ENCODE data around the gene AMER2. TPM values are rescaled to one million over a fixed set of nuclear protein-coding genes. Genes with fewer than 3 reads are reported as not detected.

AMER2 gene
- total RNA-seq, 4 donors from 2014 or later = not detected

DNA sequence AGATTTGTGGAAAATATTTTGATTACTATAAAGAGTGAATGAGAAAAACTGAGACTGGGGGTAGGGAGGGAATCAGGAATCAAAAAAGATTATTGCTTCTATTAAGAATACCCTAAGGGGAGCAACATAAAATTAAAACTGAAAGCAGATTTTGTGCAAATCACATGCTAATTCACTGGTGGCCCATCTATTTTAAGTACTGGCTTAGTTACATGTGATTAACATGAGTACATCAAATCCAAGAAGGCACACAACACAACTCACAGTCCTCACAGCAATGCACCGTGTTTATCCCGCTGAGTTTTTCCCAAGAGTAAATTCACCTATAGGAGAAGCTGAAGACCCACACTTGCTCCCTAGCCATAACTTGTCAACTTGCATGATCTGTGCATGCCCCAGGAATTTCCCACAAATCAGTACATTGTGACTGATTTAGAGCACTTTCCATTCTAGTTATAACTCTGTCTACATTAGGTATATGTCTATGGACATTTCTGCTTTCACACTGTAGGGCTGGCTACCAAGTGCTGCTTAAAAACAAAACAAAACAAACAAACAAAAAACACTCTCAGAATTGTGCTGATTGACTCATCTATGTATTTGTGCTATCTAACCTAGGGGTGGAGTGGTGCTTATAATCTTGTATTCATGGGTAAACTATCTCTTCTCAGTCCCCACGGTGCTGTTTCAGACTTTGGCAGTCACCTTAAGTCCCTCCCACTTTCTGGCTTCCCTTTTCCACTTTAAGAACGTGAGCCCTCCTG is 24.3 kb downstream of the AMER2 start:
- TF ChIP-seq, protein P1, sequence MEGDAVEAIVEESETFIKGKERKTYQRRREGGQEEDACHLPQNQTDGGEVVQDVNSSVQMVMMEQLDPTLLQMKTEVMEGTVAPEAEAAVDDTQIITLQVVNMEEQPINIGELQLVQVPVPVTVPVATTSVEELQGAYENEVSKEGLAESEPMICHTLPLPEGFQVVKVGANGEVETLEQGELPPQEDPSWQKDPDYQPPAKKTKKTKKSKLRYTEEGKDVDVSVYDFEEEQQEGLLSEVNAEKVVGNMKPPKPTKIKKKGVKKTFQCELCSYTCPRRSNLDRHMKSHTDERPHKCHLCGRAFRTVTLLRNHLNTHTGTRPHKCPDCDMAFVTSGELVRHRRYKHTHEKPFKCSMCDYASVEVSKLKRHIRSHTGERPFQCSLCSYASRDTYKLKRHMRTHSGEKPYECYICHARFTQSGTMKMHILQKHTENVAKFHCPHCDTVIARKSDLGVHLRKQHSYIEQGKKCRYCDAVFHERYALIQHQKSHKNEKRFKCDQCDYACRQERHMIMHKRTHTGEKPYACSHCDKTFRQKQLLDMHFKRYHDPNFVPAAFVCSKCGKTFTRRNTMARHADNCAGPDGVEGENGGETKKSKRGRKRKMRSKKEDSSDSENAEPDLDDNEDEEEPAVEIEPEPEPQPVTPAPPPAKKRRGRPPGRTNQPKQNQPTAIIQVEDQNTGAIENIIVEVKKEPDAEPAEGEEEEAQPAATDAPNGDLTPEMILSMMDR (IDR thresholded peaks at IDR 0.05) = no peak
- no peak for TF ChIP-seq POLR2A (IDR thresholded peaks at IDR 0.05)
- DNase-seq = no peak
- intact Hi-C loops (cut with DNase I) = no loop called here
- Histone ChIP-seq H3K27me3 (peaks cover 0 to 12% (median 0%) of the 10 kb centered on the region in 4 donors), H3K9me3 (no peaks in the 10 kb centered on the region), H3K4me3 (no peak overlapping the region), H3K36me3 (no peaks in the 10 kb centered on the region), H3K27ac (no peak overlapping the region), H3K4me1 (no peaks in the 10 kb centered on the region)
- WGBS, 2 donors = 56 to 63% methylated on average over 4 of the region's 4 CpGs

DNA sequence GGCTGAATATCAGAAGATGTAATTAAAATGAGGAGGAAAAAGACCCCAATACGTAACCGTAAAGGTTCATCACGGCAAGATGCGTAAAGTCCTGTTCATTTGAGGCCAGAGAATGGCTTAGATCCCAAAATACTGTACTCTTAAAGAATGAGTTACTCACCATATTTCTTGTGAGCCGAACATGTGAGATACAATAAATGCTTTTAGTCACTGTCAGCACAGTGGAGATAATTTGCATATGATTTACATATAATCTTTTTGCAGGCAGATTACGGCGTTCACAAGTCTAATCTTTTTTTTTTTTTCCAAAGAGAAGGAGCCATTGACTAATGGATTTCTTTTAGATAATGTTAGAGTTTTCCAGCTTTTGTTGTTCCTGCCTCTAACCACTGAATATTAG is 28.4 kb downstream of the AMER2 start:
- Histone ChIP-seq H3K36me3 (no peaks in the 10 kb centered on the region), H3K4me3 (no peak overlapping the region), H3K9me3 (no peaks in the 10 kb centered on the region), H3K27ac (no peak overlapping the region), H3K4me1 (no peaks in the 10 kb centered on the region), H3K27me3 (peaks cover 0 to 11% (median 0%) of the 10 kb centered on the region in 4 donors)
- WGBS, 2 donors = 79 to 82% methylated on average over 7 of the region's 7 CpGs
- intact Hi-C loops (cut with DNase I) = no loop called here
- no peak for DNase-seq
- TF ChIP-seq, protein P1 (IDR thresholded peaks at IDR 0.05) = no peak
- TF ChIP-seq POLR2A (IDR thresholded peaks at IDR 0.05) = no peak

DNA sequence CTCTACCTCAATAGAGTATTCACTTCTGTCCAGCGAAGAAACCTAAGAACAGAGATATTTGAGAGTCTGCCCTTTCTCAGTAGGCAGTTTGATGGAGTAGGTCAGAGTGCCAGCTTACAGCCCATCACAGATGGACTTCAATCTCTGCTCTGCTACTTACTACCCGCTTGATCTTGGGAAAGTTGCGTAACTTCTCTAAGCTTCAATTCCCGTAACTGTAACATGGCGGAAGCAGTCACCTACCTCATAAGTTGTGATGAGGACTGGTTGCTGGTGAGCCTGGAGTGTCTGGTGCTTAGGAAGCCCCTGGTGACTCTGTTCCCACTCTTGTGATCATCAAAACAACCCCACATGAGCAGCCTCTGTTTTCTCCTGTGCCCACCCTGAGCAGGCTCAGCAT is 31.0 kb downstream of the AMER2 start:
- WGBS, 2 donors = 71 to 83% methylated on average over 5 of the region's 5 CpGs
- intact Hi-C loops (cut with DNase I) = no loop called here

DNA sequence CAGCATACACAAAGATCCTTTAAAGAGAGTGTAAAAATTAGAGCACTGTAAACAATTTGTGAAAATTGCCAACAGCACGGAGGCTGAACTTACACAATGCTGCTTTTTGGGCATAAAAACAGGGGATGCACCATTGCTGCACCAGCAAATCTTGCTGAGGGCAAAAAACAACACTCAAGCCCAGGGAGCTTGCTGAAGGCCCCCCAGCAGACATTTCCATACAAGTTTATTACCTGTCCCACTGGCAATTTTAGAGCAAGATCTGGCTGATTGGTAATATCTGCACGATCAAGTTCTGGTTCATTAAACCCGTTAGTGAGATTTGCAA is 34.3 kb downstream of the AMER2 start:
- 48 to 59% methylated on average over 3 of the region's 3 CpGs for WGBS, 2 donors
- peaks cover 0 to 55% (median 0%) of the 10 kb centered on the region in 4 donors for H3K27me3 ChIP-seq

More for the DNA sequence above, 31.0 kb downstream of the AMER2 start:
- no peak for TF ChIP-seq POLR2A (IDR thresholded peaks at IDR 0.05)
- TF ChIP-seq, protein P1 (IDR thresholded peaks at IDR 0.05) = no peak
- H3K9me3 ChIP-seq = no peaks in the 10 kb centered on the region
- no peak overlapping the region for H3K4me3 ChIP-seq
- DNase-seq = no peak
- peaks cover 0 to 30% (median 0%) of the 10 kb centered on the region in 4 donors for H3K27me3 ChIP-seq
- H3K4me1 ChIP-seq = no peaks in the 10 kb centered on the region
- no peaks in the 10 kb centered on the region for H3K36me3 ChIP-seq
- H3K27ac ChIP-seq = no peak overlapping the region

More for the DNA sequence above, 34.3 kb downstream of the AMER2 start:
- Histone ChIP-seq H3K9me3 (no peaks in the 10 kb centered on the region), H3K36me3 (no peaks in the 10 kb centered on the region), H3K27ac (no peak overlapping the region), H3K4me1 (no peaks in the 10 kb centered on the region), H3K4me3 (no peak overlapping the region)
- TF ChIP-seq POLR2A (IDR thresholded peaks at IDR 0.05) = no peak
- TF ChIP-seq, protein P1 (IDR thresholded peaks at IDR 0.05) = no peak
- no peak for DNase-seq
- intact Hi-C loops (cut with DNase I) = no loop called here

Data from esophagus squamous epithelium (tissue), 5 donors.